Muscle of back (tissue), 11 donors: ENCODE data around the gene AOPEP. TPM values are rescaled to one million over a fixed set of nuclear protein-coding genes. Genes with fewer than 3 reads are reported as not detected.

ENCODE experiments used
- DNase-seq, 3 donors: peaks; one replicate each; pipeline versions ENCODE4 v3.0.0 to v3.0.0-alpha.2; 2013
- polyA plus RNA-seq, 10 donors: library from polyadenylated mRNA; unstranded; fragments of 120-200 nt; gene quantifications; one replicate each; pipeline ENCODE4 v1.2.1, GENCODE V29; 2013; ENCODE audit not compliant: insufficient read length in 10 of 10

Gene AOPEP
- polyA plus RNA-seq, 10 donors, result 25.6 to 44.3 (median 32.8) TPM

DNA sequence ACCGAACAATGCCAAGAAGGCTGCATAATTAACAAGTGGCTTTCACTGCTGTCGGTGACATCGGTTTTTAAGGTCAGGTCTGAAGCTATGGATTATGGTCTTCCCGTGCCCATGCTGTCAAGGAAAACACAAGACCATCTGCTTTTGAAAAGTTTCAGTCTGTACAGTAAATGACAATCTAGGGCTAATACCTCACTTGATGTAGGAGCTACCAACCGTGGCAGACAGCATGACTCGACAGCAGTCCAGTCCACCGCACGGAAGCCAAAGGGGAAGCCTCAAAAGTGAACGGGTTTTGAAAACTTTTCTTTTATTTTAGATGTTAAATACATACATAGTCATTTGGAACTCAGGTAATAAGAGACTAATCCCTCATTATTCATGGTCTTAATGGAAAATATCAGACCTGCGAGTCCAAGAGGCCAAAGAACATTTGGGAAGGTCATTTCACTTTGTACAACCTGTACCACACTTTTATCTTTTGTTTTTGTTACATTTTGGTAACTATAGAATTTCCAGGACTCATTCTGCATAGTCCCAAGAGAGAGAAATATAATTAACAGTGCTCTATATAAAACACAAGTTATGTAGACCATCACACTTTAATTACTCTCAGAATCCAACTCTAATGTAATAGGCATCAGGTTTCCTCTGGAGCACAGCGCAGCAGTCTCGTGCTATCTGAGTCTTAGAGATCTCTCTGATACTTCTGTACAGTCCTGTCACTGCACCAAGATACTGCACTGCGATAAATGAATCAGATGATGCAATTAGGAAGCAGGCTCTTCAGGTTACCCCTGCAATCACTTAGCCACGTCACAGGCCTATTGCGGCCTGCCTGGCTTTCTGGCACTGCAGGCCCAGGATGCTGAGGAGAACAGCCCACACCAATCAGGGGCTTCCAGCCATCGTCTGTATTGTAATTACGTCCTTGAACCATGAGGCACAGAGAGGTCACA, 406.1 kb downstream of the AOPEP start:
- DNase-seq, result no peak

DNA sequence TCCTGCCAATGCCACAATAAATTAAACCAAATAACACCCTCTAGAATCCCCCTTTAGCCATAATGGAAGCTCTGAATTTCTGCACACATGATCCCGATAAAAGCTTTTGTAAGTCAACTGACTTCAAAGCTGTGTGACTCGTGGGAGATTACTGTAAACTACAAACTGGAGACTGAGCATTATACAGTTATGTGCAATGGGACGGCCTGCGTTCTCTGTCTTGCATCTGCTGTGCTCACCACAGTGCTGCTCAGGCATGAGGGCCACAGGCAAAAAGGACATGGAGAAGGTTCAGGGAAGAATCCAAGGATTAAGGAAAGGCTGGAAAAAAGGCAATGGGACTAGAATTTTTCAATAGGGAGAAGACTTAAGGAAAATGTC, 406.8 kb downstream of the AOPEP start:
- DNase-seq, result no peak

DNA sequence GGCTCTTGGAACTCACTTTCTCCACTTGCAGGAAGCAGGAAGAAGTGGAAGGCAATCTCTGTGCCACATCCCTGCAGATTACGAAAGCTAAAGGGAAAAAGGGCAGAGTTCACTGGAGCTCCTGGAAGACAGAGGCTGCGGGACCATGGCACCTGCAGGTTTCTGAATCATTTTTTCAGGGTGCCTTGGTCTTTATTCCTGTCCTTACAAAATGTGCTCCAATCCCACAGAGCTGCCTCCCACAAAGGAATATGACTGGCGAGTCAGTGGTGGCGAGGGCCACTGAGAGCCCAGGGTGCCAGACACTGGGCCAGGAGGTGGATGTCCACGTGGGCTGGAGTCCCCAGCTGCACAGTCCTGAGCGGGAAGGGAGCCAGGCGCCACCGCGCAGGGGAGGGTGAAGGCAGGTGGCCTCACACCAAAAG, 408.0 kb downstream of the AOPEP start:
- no peak for DNase-seq

DNA sequence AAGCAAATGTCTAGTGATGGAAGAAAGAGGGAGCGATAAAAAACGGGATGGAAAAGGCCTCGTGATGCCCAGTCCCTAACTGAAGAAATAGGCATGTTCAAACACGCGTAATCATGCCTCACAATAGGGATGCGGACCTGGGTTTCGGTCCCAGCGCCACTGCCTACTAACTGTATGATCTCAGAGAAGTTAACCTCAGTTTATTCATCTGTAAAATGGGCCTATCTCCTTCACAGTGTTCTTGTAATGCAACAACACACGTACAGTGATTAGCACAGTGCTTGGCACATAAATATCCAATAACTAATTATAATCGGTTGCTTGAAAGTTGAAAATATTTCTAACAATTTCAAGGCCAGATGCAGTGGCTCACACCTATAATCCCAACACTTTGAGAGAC, 409.3 kb downstream of the AOPEP start:
- no peak for DNase-seq

Other genes starting within 250 kb of the AOPEP start
- gene PCAT7, start 171.6 kb upstream of the AOPEP start, polyA plus RNA-seq, result 10 to 100 TPM in 1 of 10 donors, 1 to 10 TPM in 9; 1.4 to 11.1 (median 4.5) TPM
- 10 to 100 TPM; 27.0 to 89.1 (median 56.7) TPM for gene FBP2, start 132.9 kb upstream of the AOPEP start, polyA plus RNA-seq
- 1 to 10 TPM in 6 of 10 donors, under 1 TPM in 4; 0.56 to 2.1 (median 1.0) TPM for gene FBP1, start 87.2 kb upstream of the AOPEP start, polyA plus RNA-seq